NB4 (cell line): ENCODE results near the gene ACADM.
"Not testable (repeated sequence)": the region's sequence is repeated elsewhere in the genome, so short reads cannot be mapped to it uniquely, and the experiment has no call there.

Experiments
- CTCF ChIP-seq: IDR thresholded peaks from one replicate; pipeline ENCODE4 v1.5.1; 2012; ENCODE audit warnings: low read depth, low read length
- MAX ChIP-seq: IDR thresholded peaks from 2 replicates; pipeline ENCODE4 v1.6.1; 2011; ENCODE audit warnings: low read depth, low read length
- MYC ChIP-seq: IDR thresholded peaks from 2 replicates; pipeline ENCODE4 v1.6.1; 2011; ENCODE audit warnings: low read depth, low read length
- POLR2A ChIP-seq: IDR thresholded peaks from 2 replicates; pipeline ENCODE4 v1.6.1; 2011; ENCODE audit warnings: mild to moderate bottlenecking; ENCODE audit not compliant: insufficient read length; ENCODE audit errors: extremely low read depth

GRCh38 chr1:75757210-75757609 lies 32.7 kb downstream of the ACADM start:
- not testable (repeated sequence) for TF ChIP-seq CTCF, POLR2A, MAX, MYC
